ENCODE measurements around the gene HSDL2. TPM values are rescaled to one million over a fixed set of nuclear protein-coding genes. Genes with fewer than 3 reads are reported as not detected.

Gene HSDL2
- polyA plus RNA-seq, 1 of the 3 experiments (the other 2 are of a cell fraction), result 14.4 TPM

DNA sequence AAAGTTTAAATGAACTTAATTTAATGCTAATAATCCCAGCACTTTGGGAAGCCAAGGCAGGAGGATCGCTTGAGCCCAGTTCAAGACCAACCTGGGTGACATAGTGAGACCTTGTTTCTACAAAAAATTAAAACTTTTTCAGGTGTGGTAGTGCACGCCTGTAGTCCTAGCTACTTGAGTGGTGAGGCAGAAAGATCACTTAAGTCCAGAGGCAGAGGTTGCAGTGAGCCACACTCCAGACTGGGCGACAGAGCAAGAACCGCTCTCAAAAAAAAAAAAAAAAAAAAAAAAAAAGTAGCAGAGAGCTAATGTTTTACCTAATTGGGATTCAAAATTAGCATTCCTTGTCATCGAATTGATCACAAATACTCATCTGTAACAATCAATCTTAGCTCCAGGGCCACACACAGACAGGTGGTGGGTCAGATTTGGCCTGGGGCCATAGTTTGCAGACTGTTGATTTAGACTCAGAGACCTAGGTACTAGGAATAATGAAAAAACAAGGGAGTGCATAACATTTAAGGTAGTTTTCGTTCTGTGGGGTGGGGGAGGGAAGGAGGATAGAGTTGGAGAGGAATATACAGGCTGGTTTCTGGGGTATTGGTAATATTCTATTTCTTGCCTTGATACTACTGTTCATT, 21.4 kb downstream of the HSDL2 start (continued):
- no peak for TF ChIP-seq ZBTB33 (IDR thresholded peaks at IDR 0.05; ENCODE audit: borderline replicate concordance, low read depth)
- TF ChIP-seq FOXJ3 (CRISPR knock-in tag; IDR thresholded peaks at IDR 0.05), result no peak
- TF ChIP-seq, protein P1, sequence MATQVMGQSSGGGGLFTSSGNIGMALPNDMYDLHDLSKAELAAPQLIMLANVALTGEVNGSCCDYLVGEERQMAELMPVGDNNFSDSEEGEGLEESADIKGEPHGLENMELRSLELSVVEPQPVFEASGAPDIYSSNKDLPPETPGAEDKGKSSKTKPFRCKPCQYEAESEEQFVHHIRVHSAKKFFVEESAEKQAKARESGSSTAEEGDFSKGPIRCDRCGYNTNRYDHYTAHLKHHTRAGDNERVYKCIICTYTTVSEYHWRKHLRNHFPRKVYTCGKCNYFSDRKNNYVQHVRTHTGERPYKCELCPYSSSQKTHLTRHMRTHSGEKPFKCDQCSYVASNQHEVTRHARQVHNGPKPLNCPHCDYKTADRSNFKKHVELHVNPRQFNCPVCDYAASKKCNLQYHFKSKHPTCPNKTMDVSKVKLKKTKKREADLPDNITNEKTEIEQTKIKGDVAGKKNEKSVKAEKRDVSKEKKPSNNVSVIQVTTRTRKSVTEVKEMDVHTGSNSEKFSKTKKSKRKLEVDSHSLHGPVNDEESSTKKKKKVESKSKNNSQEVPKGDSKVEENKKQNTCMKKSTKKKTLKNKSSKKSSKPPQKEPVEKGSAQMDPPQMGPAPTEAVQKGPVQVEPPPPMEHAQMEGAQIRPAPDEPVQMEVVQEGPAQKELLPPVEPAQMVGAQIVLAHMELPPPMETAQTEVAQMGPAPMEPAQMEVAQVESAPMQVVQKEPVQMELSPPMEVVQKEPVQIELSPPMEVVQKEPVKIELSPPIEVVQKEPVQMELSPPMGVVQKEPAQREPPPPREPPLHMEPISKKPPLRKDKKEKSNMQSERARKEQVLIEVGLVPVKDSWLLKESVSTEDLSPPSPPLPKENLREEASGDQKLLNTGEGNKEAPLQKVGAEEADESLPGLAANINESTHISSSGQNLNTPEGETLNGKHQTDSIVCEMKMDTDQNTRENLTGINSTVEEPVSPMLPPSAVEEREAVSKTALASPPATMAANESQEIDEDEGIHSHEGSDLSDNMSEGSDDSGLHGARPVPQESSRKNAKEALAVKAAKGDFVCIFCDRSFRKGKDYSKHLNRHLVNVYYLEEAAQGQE (IDR thresholded peaks at IDR 0.05; ENCODE audit: low read depth, low read length), result no peak
- no peak for TF ChIP-seq TCF12 (IDR thresholded peaks at IDR 0.05)

DNA sequence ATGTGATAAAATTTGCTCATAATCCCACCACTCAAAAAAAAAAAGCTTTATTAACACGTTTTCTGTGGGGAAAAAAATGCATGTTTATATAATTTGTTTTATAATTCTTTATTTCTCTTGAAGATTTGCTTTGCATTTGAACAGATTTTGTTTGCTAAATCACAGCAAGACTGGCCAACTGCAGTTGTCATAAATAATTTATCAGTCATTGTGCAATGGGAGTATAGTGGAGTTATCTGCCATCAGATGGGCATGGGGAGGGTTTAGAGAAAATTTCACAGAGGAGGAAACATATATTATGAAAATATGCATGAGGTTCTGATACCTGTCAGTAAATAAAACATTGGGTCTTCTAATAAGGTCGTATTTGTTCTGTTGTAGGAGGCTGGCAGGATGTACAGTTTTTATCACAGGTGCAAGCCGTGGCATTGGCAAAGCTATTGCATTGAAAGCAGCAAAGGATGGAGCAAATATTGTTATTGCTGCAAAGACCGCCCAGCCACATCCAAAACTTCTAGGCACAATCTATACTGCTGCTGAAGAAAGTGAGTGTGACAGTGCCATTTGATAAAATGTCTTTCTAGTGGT, 23.8 kb downstream of the HSDL2 start:
- 94% methylated on average over 4 of the region's 4 CpGs for WGBS (ENCODE audit: low lambda C conversion rate)
- no peaks in the 10 kb centered on the region for H3K9me3 ChIP-seq
- no peak overlapping the region for H2AFZ ChIP-seq (ENCODE audit: low read depth)
- ChIA-PET POLR2A (no interaction called here), CTCF (no interaction called here)
- no peaks in the 10 kb centered on the region for H3F3A ChIP-seq (replicated peaks; ENCODE audit: insufficient read depth)
- H3K27ac ChIP-seq (ENCODE audit: low read depth in 2 of 2, low read length in 1 of 2), result no peak overlapping the region
- no peaks in the 10 kb centered on the region for H4K20me1 ChIP-seq (ENCODE audit: insufficient read depth)
- H3K4me2 ChIP-seq, result no peak overlapping the region
- H3K27me3 ChIP-seq (ENCODE audit: insufficient read depth), result no peaks in the 10 kb centered on the region
- H3K4me3 ChIP-seq (ENCODE audit: low read depth in 2 of 2, low read length in 1 of 2), result no peak overlapping the region
- H3K79me2 ChIP-seq (ENCODE audit: insufficient read depth), result no peaks in the 10 kb centered on the region
- no peak for DNase-seq
- H3K36me3 ChIP-seq (replicated peaks in 1 of 2; ENCODE audit: control insufficient read depth in 1 of 2, insufficient read depth in 2 of 2, low read length in 1 of 2), result peaks cover 4 to 19% of the 10 kb centered on the region in 2 experiments
- H3K9me2 ChIP-seq, result no peaks in the 10 kb centered on the region
- H3K9ac ChIP-seq, result no peak overlapping the region
- TF ChIP-seq MAX (IDR thresholded peaks at IDR 0.05; ENCODE audit: low read depth) (no peak), TEAD4 (IDR thresholded peaks at IDR 0.05; ENCODE audit: borderline replicate concordance, insufficient read depth) (no peak), FOSL2 (IDR thresholded peaks at IDR 0.05; ENCODE audit: borderline replicate concordance, low read depth) (no peak), GATA2 (CRISPR knock-in tag; IDR thresholded peaks at IDR 0.05) (no peak), TCF12 (IDR thresholded peaks at IDR 0.05) (no peak), MXI1 (IDR thresholded peaks at IDR 0.05; ENCODE audit: low read depth, low read length) (no peak), RXRA (IDR thresholded peaks at IDR 0.05; ENCODE audit: borderline replicate concordance, low read depth) (no peak), NRF1 (IDR thresholded peaks at IDR 0.05; ENCODE audit: low read depth, low read length) (no peak), IRF3 (IDR thresholded peaks at IDR 0.05; ENCODE audit: low read depth, low read length) (no peak), TAF1 (IDR thresholded peaks at IDR 0.05; ENCODE audit: borderline replicate concordance, low read depth, low read length) (no peak), EZH2phosphoT487 (IDR thresholded peaks at IDR 0.05; ENCODE audit: borderline replicate concordance, low read depth) (no peak), JUND (IDR thresholded peaks at IDR 0.05) (no peak), RAD21 (IDR thresholded peaks at IDR 0.05; ENCODE audit: low read length) (no peak), NFIC (IDR thresholded peaks at IDR 0.05; ENCODE audit: borderline replicate concordance) (no peak), FOXM1 (IDR thresholded peaks at IDR 0.05; ENCODE audit: low read depth) (no peak), CHD2 (IDR thresholded peaks at IDR 0.05; ENCODE audit: low read length, partially characterized antibody) (no peak), GABPA (IDR thresholded peaks at IDR 0.05; ENCODE audit: low read depth) (no peak)
- TF ChIP-seq, protein P2, sequence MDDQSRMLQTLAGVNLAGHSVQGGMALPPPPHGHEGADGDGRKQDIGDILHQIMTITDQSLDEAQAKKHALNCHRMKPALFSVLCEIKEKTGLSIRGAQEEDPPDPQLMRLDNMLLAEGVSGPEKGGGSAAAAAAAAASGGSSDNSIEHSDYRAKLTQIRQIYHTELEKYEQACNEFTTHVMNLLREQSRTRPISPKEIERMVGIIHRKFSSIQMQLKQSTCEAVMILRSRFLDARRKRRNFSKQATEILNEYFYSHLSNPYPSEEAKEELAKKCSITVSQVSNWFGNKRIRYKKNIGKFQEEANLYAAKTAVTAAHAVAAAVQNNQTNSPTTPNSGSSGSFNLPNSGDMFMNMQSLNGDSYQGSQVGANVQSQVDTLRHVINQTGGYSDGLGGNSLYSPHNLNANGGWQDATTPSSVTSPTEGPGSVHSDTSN (IDR thresholded peaks at IDR 0.05), result no peak
- H3K4me1 ChIP-seq (ENCODE audit: control insufficient read depth in 1 of 2, insufficient read depth in 2 of 2, low read depth in 1 of 2, low read length in 1 of 2), result no peaks in the 10 kb centered on the region
